GM13976 (cell line): Measurements from ENCODE around the gene UROD.
"Not testable (repeated sequence)": the region's sequence is repeated elsewhere in the genome, so short reads cannot be mapped to it uniquely, and the experiment has no call there.

Experiments
- DNase-seq: peaks from one replicate; pipeline ENCODE4 v3.0.0; 2012; ENCODE audit warnings: low spot score
- in situ Hi-C: fragments of 300-500 bp; cut with MboI; formaldehyde crosslinking; loops from one replicate; pipeline ENCODE4 v1.12.0; 2022; ENCODE audit warnings: low sequenced_read_pairs, mixed read lengths, inconsistent platforms; ENCODE audit not compliant: unreplicated experiment
- TF ChIP-seq, protein P1 (sequence below): IDR thresholded peaks from 2 replicates; pipeline ENCODE4 v1.5.1; 2012; ENCODE audit warnings: borderline replicate concordance, mild to moderate bottlenecking; ENCODE audit not compliant: insufficient read depth; ENCODE audit errors: extremely low read depth, missing control alignments, control extremely low read depth

Gene UROD

GRCh38 chr1:45057542-45057941, 45.5 kb downstream of the UROD start:
- DNase-seq = no peak
- TF ChIP-seq, protein P1, sequence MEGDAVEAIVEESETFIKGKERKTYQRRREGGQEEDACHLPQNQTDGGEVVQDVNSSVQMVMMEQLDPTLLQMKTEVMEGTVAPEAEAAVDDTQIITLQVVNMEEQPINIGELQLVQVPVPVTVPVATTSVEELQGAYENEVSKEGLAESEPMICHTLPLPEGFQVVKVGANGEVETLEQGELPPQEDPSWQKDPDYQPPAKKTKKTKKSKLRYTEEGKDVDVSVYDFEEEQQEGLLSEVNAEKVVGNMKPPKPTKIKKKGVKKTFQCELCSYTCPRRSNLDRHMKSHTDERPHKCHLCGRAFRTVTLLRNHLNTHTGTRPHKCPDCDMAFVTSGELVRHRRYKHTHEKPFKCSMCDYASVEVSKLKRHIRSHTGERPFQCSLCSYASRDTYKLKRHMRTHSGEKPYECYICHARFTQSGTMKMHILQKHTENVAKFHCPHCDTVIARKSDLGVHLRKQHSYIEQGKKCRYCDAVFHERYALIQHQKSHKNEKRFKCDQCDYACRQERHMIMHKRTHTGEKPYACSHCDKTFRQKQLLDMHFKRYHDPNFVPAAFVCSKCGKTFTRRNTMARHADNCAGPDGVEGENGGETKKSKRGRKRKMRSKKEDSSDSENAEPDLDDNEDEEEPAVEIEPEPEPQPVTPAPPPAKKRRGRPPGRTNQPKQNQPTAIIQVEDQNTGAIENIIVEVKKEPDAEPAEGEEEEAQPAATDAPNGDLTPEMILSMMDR = no peak
- in situ Hi-C loops = no loop called here

DNA sequence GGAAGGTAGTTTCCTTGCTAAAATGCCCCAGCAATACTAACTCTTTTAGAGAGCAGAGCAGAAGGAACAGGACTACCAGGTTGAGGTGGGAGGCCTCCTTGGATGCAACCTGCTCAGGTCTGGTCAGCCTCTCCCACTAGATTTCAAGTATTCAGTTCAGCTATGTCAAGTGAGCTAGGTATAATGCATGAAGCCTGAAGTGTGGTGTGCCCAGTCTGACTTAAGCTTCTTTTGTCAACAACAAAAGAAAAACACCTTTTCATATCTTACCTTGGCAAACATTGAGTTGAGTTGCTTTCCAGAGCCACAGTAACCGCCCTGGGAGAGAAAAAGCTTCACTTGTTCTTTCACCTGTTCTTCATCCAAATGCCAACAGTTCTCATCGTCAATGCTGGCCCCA, 47.8 kb downstream of the UROD start:
- TF ChIP-seq, protein P1 = no peak
- in situ Hi-C loops = no loop called here
- DNase-seq = no peak

- DNase-seq, in situ Hi-C loops: not testable (repeated sequence)
Measured at GRCh38 chr1:45062463-45062862, 50.4 kb downstream of the UROD start.

GRCh38 chr1:45065083-45065482, 53.0 kb downstream of the UROD start:
- DNase-seq = no peak
- in situ Hi-C loops = no loop called here
- TF ChIP-seq, protein P1 = no peak
